HK-2 (cell line): ENCODE results near the gene IL20.
A peak's percentile ranks its signal among the peaks of the same experiment; 100 is the strongest.

Experiments used
- DNase-seq: peaks from one replicate; pipeline ENCODE4 v3.0.0-alpha.2; 2018; ENCODE audit not compliant: unreplicated experiment

Gene IL20

GRCh38 chr1:206864939-206865671 lies at the start of gene IL20:
Gene IL20 (plus strand): TSS chr1:206865623. CDS start chr1:206865853, 230 bp downstream.
- peak; percentile 87 for DNase-seq

- DNase-seq: no peak
Observed at GRCh38 chr1:206816390-206817287, 48.8 kb upstream of the IL20 start.

GRCh38 chr1:206821493-206821892 lies 43.9 kb upstream of the IL20 start:
- DNase-seq: no peak

- no peak for DNase-seq
Observed at GRCh38 chr1:206823727-206824126, 41.7 kb upstream of the IL20 start.

- DNase-seq: no peak
Observed at GRCh38 chr1:206824331-206824730, 41.1 kb upstream of the IL20 start.

- DNase-seq: no peak
Observed at GRCh38 chr1:206826394-206826793, 39.0 kb upstream of the IL20 start.

GRCh38 chr1:206828061-206828460 lies 37.4 kb upstream of the IL20 start:
- DNase-seq: no peak

GRCh38 chr1:206828765-206829164 lies 36.7 kb upstream of the IL20 start:
- DNase-seq: no peak

- DNase-seq: no peak
Observed at GRCh38 chr1:206829282-206829681, 36.1 kb upstream of the IL20 start.

- no peak for DNase-seq
Observed at GRCh38 chr1:206829875-206830274, 35.5 kb upstream of the IL20 start.

- DNase-seq: no peak
Observed at GRCh38 chr1:206831650-206832049, 33.8 kb upstream of the IL20 start.

- DNase-seq: no peak
Observed at GRCh38 chr1:206832352-206832880, 33.0 kb upstream of the IL20 start.

- DNase-seq: no peak
Observed at GRCh38 chr1:206833106-206833680, 32.2 kb upstream of the IL20 start.

GRCh38 chr1:206833801-206834200 lies 31.6 kb upstream of the IL20 start:
- DNase-seq: no peak

GRCh38 chr1:206834217-206834616 lies 31.2 kb upstream of the IL20 start:
- no peak for DNase-seq

- no peak for DNase-seq
Observed at GRCh38 chr1:206834711-206835110, 30.7 kb upstream of the IL20 start.

- DNase-seq: no peak
Observed at GRCh38 chr1:206835186-206835585, 30.2 kb upstream of the IL20 start.

GRCh38 chr1:206836111-206836510 lies 29.3 kb upstream of the IL20 start:
- no peak for DNase-seq

GRCh38 chr1:206839006-206839560 lies 26.3 kb upstream of the IL20 start:
- no peak for DNase-seq

GRCh38 chr1:206839857-206840256 lies 25.6 kb upstream of the IL20 start:
- DNase-seq: peak; percentile 11

GRCh38 chr1:206841609-206842323 lies 23.7 kb upstream of the IL20 start:
- no peak for DNase-seq
